OCI-LY1 (cell line): Measurements from ENCODE around the gene LCT.
"Not testable (repeated sequence)": the region's sequence is repeated elsewhere in the genome, so short reads cannot be mapped to it uniquely, and the experiment has no call there.

Source experiments
- H2AFZ ChIP-seq: fragments of 200-600 bp; sonication (generic), shearing (Covaris generic); 2 replicates; pipeline ENCODE4 v1.6.0; 2014; ENCODE audit warnings: antibody characterized with exemption, mild to moderate bottlenecking, low read length
- H3F3A ChIP-seq: fragments of 200-600 bp; sonication (generic), shearing (Covaris generic); 2 replicates; pipeline ENCODE4 v1.6.0; 2014; ENCODE audit warnings: mild to moderate bottlenecking, antibody characterized with exemption, low read length, moderate library complexity; ENCODE audit not compliant: insufficient read depth
- H3K27ac ChIP-seq: fragments of 200-600 bp; sonication (generic); 2 replicates; pipeline ENCODE4 v1.5.1; 2014; ENCODE audit warnings: low read length, mixed run types, mild to moderate bottlenecking, low read depth; ENCODE audit not compliant: poor library complexity, severe bottlenecking
- H3K27me3 ChIP-seq: fragments of 200-600 bp; sonication (generic); 2 replicates; pipeline ENCODE4 v1.6.0; 2014; ENCODE audit warnings: antibody characterized with exemption, mild to moderate bottlenecking, low read length, moderate library complexity; ENCODE audit not compliant: insufficient read depth
- H3K36me3 ChIP-seq: fragments of 200-600 bp; sonication (generic); 2 replicates; pipeline ENCODE4 v1.6.1; 2014; ENCODE audit warnings: mild to moderate bottlenecking, antibody characterized with exemption, low read length, moderate library complexity, mixed read lengths; ENCODE audit not compliant: insufficient read depth
- H3K4me1 ChIP-seq: fragments of 200-600 bp; sonication (generic); 2 replicates; pipeline ENCODE4 v1.5.1; 2014; ENCODE audit warnings: mild to moderate bottlenecking, low read length, moderate library complexity; ENCODE audit not compliant: insufficient read depth, severe bottlenecking
- H3K4me2 ChIP-seq: fragments of 200-600 bp; sonication (generic), shearing (Covaris generic); 2 replicates; pipeline ENCODE4 v1.6.1; 2014; ENCODE audit warnings: low read length
- H3K4me3 ChIP-seq: fragments of 200-600 bp; sonication (generic); 2 replicates; pipeline ENCODE4 v1.5.1; 2014; ENCODE audit warnings: low read length, low read depth, mild to moderate bottlenecking, mixed read lengths; ENCODE audit not compliant: poor library complexity, severe bottlenecking
- H3K79me2 ChIP-seq: fragments of 200-600 bp; shearing (Covaris generic); 2 replicates; pipeline ENCODE4 v1.6.1; 2016; ENCODE audit warnings: mixed run types, low read length, mixed read lengths; ENCODE audit not compliant: insufficient read depth
- H3K9ac ChIP-seq: fragments of 200-600 bp; sonication (generic), shearing (Covaris generic); 2 replicates; pipeline ENCODE4 v1.6.1; 2014; ENCODE audit warnings: mild to moderate bottlenecking, low read length, mixed read lengths
- H3K9me2 ChIP-seq: fragments of 200-600 bp; sonication (generic), shearing (Covaris generic); 2 replicates; pipeline ENCODE4 v1.6.1; 2014; ENCODE audit warnings: low read depth, mild to moderate bottlenecking, low read length, mixed read lengths
- H3K9me3 ChIP-seq: fragments of 200-600 bp; shearing (Covaris generic); 2 replicates; pipeline ENCODE4 v1.6.1; 2014; ENCODE audit warnings: low read length, mixed read lengths
- H4K20me1 ChIP-seq: fragments of 200-600 bp; sonication (generic), shearing (Covaris generic); 2 replicates; pipeline ENCODE4 v1.6.0; 2016; ENCODE audit warnings: mild to moderate bottlenecking, low read length; ENCODE audit not compliant: insufficient read depth
- CTCF ChIP-seq: fragments of 200-600 bp; sonication (generic), shearing (Covaris generic); IDR thresholded peaks from 2 replicates; pipeline ENCODE4 v1.5.1; 2017; ENCODE audit warnings: mild to moderate bottlenecking, antibody characterized with exemption, low read length, moderate library complexity, mixed read lengths
- EZH2 ChIP-seq: fragments of 200-600 bp; sonication (generic), shearing (Covaris generic); IDR thresholded peaks from 2 replicates; pipeline ENCODE4 v1.8.0; 2017; ENCODE audit warnings: borderline replicate concordance, mixed run types, mild to moderate bottlenecking, antibody characterized with exemption, low read length, moderate library complexity, mixed read lengths

Gene LCT

GRCh38 chr2:135836596-135837270 lies at the start of gene LCT:
LCT (minus strand) TSS chr2:135837184; CDS start chr2:135837169, 15 bp downstream.
- Histone ChIP-seq H3K9me2 (no peaks in the 10 kb centered on the region), H2AFZ (no peak within 1 kb of the TSS), H4K20me1 (no peaks in the 10 kb centered on the region), H3K4me2 (no peak within 1 kb of the TSS), H3K9ac (no peak within 1 kb of the TSS), H3K27me3 (no peaks in the 10 kb centered on the region), H3K9me3 (no peaks in the 10 kb centered on the region), H3F3A (no peaks in the 10 kb centered on the region), H3K4me1 (no peaks in the 10 kb centered on the region), H3K36me3 (peaks cover 28% of the 10 kb centered on the region), H3K4me3 (no peak within 1 kb of the TSS), H3K27ac (no peak within 1 kb of the TSS), H3K79me2 (no peaks in the 10 kb centered on the region)
- no peak for TF ChIP-seq EZH2
- TF ChIP-seq CTCF = no peak

DNA sequence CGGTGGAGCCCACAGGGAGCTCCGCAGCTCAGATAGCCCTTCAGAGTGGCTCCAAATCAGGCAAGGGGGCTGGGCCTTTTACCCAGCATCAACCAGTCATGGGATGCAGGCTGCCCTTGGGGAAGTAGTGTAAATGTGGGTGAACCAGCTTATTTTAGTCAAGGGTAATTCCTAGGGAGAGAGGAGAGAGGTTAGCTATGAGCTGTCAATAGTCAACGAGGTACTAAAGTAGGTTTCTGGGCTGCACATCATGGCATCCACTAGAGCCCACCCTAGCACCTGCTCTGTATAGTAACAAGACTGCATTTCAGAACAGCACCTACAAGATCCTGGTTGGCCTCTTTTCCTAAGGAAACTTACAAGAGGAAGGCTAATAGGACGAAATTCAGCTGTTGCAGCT lies 48.7 kb upstream of the LCT start:
- Histone ChIP-seq H3K4me2 (no peak overlapping the region), H3K27ac (no peak overlapping the region), H3K4me3 (no peak overlapping the region), H3K79me2 (no peaks in the 10 kb centered on the region), H3K27me3 (no peaks in the 10 kb centered on the region), H3K36me3 (no peaks in the 10 kb centered on the region), H2AFZ (no peak overlapping the region), H3K9ac (no peak overlapping the region), H4K20me1 (no peaks in the 10 kb centered on the region), H3K4me1 (no peaks in the 10 kb centered on the region), H3F3A (no peaks in the 10 kb centered on the region), H3K9me3 (no peaks in the 10 kb centered on the region), H3K9me2 (no peaks in the 10 kb centered on the region)
- TF ChIP-seq CTCF = no peak
- no peak for TF ChIP-seq EZH2

DNA sequence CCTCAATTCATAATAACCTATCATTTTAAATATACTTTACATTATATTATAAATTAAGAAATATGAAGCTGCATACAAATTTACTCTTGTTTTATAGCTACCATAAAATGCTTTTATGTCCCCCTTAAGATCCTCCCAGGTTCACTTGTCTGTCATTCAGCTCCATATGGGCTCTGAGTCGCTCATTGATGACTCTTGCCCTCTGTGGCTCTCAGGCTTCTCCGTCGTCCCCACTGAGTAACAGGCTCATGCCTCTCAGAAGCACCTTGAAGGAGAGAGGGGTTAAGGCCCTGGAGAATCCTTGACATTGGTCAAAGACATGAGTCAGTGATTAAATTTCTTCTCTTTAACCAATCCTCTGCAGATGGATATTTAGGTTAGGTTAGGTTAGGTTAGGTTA lies 45.4 kb upstream of the LCT start:
- no peak overlapping the region for H3K4me2 ChIP-seq
- H4K20me1 ChIP-seq = no peaks in the 10 kb centered on the region
- no peaks in the 10 kb centered on the region for H3K27me3 ChIP-seq
- no peak overlapping the region for H3K4me3 ChIP-seq
- no peak overlapping the region for H3K27ac ChIP-seq
- no peaks in the 10 kb centered on the region for H3F3A ChIP-seq
- no peaks in the 10 kb centered on the region for H3K36me3 ChIP-seq
- H3K79me2 ChIP-seq = no peaks in the 10 kb centered on the region
- H3K9me2 ChIP-seq = no peaks in the 10 kb centered on the region
- H3K9ac ChIP-seq = no peak overlapping the region
- H2AFZ ChIP-seq = no peak overlapping the region
- no peaks in the 10 kb centered on the region for H3K9me3 ChIP-seq
- TF ChIP-seq CTCF (no peak), EZH2 (no peak)
- no peaks in the 10 kb centered on the region for H3K4me1 ChIP-seq

- Histone ChIP-seq H3K79me2 (peaks cover 29% of the 10 kb centered on the region), H2AFZ (0 out of 2 replicates have a peak overlapping the region, but pooled peaks have one; percentile 26), H3K4me2 (peak overlapping the region; percentile 70), H3K4me3 (peak overlapping the region; percentile 91), H3K9ac (peak overlapping the region; percentile 58), H3K27ac (peak overlapping the region; percentile 30), H3K4me1 (peaks cover 30% of the 10 kb centered on the region), H3K36me3 (peaks cover 36% of the 10 kb centered on the region)
- not testable (repeated sequence) for H3K9me3 ChIP-seq, H3F3A ChIP-seq, H4K20me1 ChIP-seq, H3K27me3 ChIP-seq, H3K9me2 ChIP-seq
These were observed 39.8 kb upstream of the LCT start for GRCh38 chr2:135876770-135877169.
